Measurements from ENCODE around the gene HBP1. TPM values are rescaled to one million over a fixed set of nuclear protein-coding genes. Genes with fewer than 3 reads are reported as not detected.
"Not testable (repeated sequence)": the region's sequence is repeated elsewhere in the genome, so short reads cannot be mapped to it uniquely, and the experiment has no call there.

HBP1 gene
- total and polyA plus RNA-seq, 4 experiments from 2014 or later, result 71.6 to 116 (median 105) TPM

- Histone ChIP-seq H3K27ac (ENCODE audit: low read depth, low read length) (no peak overlapping the region), H3K4me3 (ENCODE audit: low read length in 2 of 2) (no peak overlapping the region), H3K36me3 (ENCODE audit: insufficient read depth, low read length) (no peaks in the 10 kb centered on the region), H3K9me3 (ENCODE audit: control insufficient read depth in 1 of 2, low read length in 2 of 2) (no peaks in the 10 kb centered on the region), H3K27me3 (ENCODE audit: insufficient read depth, low read length) (no peaks in the 10 kb centered on the region), H3K4me1 (ENCODE audit: insufficient read depth, low read length) (peaks cover 21% of the 10 kb centered on the region)
- H3K36me3 Mint-ChIP-seq, result no peaks in the 10 kb centered on the region
- peaks cover 0 to 3% of the 10 kb centered on the region in 2 donors for H3K27me3 Mint-ChIP-seq
- no peaks in the 10 kb centered on the region for H3K9me3 Mint-ChIP-seq
- ChIA-PET CTCF (ENCODE audit: partially characterized antibody) (no interaction called here), POLR2A (ENCODE audit: partially characterized antibody) (no interaction called here)
- no peak overlapping the region for H3K27ac Mint-ChIP-seq
- H3K4me3 Mint-ChIP-seq, result peak overlapping the region in 2 of 8 donors; percentile 3 to 11
- intact Hi-C loops (cut with micrococcal nuclease), result no loop called here
- peaks cover 14 to 26% (median 20%) of the 10 kb centered on the region in 4 donors for H3K4me1 Mint-ChIP-seq
- DNase-seq, result no peak
Observed at GRCh38 chr7:107128748-107129147, 40.1 kb upstream of the HBP1 start.

GRCh38 chr7:107130487-107131220 is 38.1 kb upstream of the HBP1 start:
- POLR2A ChIA-PET (ENCODE audit: partially characterized antibody), result no interaction called here
- intact Hi-C loops (cut with micrococcal nuclease), result no loop called here

GRCh38 chr7:107133396-107133795 is 35.4 kb upstream of the HBP1 start:
- Histone ChIP-seq H3K27ac (ENCODE audit: low read depth, low read length) (no peak overlapping the region), H3K27me3 (ENCODE audit: insufficient read depth, low read length) (no peaks in the 10 kb centered on the region), H3K4me3 (ENCODE audit: low read length in 2 of 2) (no peak overlapping the region), H3K36me3 (ENCODE audit: insufficient read depth, low read length) (no peaks in the 10 kb centered on the region), H3K4me1 (ENCODE audit: insufficient read depth, low read length) (no peaks in the 10 kb centered on the region), H3K9me3 (ENCODE audit: control insufficient read depth in 1 of 2, low read length in 2 of 2) (no peaks in the 10 kb centered on the region)
- H3K36me3 Mint-ChIP-seq, result no peaks in the 10 kb centered on the region
- H3K4me1 Mint-ChIP-seq, result peaks cover 0 to 1% (median 0%) of the 10 kb centered on the region in 4 donors
- peaks cover 0 to 3% of the 10 kb centered on the region in 2 donors for H3K27me3 Mint-ChIP-seq
- ChIA-PET CTCF (ENCODE audit: partially characterized antibody) (interaction anchor here (6.1 kb wide), 1 partner anchor 15 kb away, joined by 46 read pairs; no protein-coding TSS in a partner anchor), POLR2A (ENCODE audit: partially characterized antibody) (no interaction called here)
- H3K4me3 Mint-ChIP-seq, result no peak overlapping the region
- intact Hi-C loops (cut with micrococcal nuclease), result no loop called here
- no peak overlapping the region for H3K27ac Mint-ChIP-seq
- no peak for DNase-seq
- no peaks in the 10 kb centered on the region for H3K9me3 Mint-ChIP-seq

More at GRCh38 chr7:107130487-107131220, 38.1 kb upstream of the HBP1 start:
- H3K4me1 ChIP-seq (ENCODE audit: insufficient read depth, low read length), result peaks cover 11% of the 10 kb centered on the region
- H3K27me3 Mint-ChIP-seq, result peaks cover 0 to 3% of the 10 kb centered on the region in 2 donors
- H3K4me3 ChIP-seq (ENCODE audit: low read length in 2 of 2), result no peak overlapping the region
- no peak overlapping the region for H3K27ac ChIP-seq (ENCODE audit: low read depth, low read length)
- no peak overlapping the region for H3K27ac Mint-ChIP-seq
- peaks cover 10 to 16% (median 13%) of the 10 kb centered on the region in 4 donors for H3K4me1 Mint-ChIP-seq
- no peaks in the 10 kb centered on the region for H3K36me3 ChIP-seq (ENCODE audit: insufficient read depth, low read length)
- H3K9me3 ChIP-seq (ENCODE audit: control insufficient read depth in 1 of 2, low read length in 2 of 2), result no peaks in the 10 kb centered on the region
- CTCF ChIA-PET (ENCODE audit: partially characterized antibody), result interaction anchor here (0.6 to 6.1 kb wide), 7 partner anchors 9 to 47 kb away, joined by 3 to 46 read pairs (median 3); no protein-coding TSS in a partner anchor
- no peaks in the 10 kb centered on the region for H3K27me3 ChIP-seq (ENCODE audit: insufficient read depth, low read length)
- H3K4me3 Mint-ChIP-seq, result no peak overlapping the region
- H3K36me3 Mint-ChIP-seq, result no peaks in the 10 kb centered on the region
- H3K9me3 Mint-ChIP-seq, result no peaks in the 10 kb centered on the region
- no peak for DNase-seq

GRCh38 chr7:107138696-107139420 is 29.9 kb upstream of the HBP1 start:
- no peaks in the 10 kb centered on the region for H3K27me3 ChIP-seq (ENCODE audit: insufficient read depth, low read length)
- H3K27ac Mint-ChIP-seq, result no peak overlapping the region
- CTCF ChIA-PET (ENCODE audit: partially characterized antibody), result interaction anchor here (1.3 to 1.9 kb wide), 2 partner anchors 9 to 11 kb away, joined by 3 to 13 read pairs; no protein-coding TSS in a partner anchor
- intact Hi-C loops (cut with micrococcal nuclease), result no loop called here
- H3K9me3 ChIP-seq (ENCODE audit: control insufficient read depth in 1 of 2, low read length in 2 of 2), result no peaks in the 10 kb centered on the region
- H3K27ac ChIP-seq (ENCODE audit: low read depth, low read length), result no peak overlapping the region
- H3K9me3 Mint-ChIP-seq, result no peaks in the 10 kb centered on the region
- H3K36me3 Mint-ChIP-seq, result no peaks in the 10 kb centered on the region
- H3K36me3 ChIP-seq (ENCODE audit: insufficient read depth, low read length), result no peaks in the 10 kb centered on the region
- no peaks in the 10 kb centered on the region for H3K4me1 ChIP-seq (ENCODE audit: insufficient read depth, low read length)
- no peak overlapping the region for H3K4me3 Mint-ChIP-seq
- no peak overlapping the region for H3K4me3 ChIP-seq (ENCODE audit: low read length in 2 of 2)
- no peaks in the 10 kb centered on the region for H3K4me1 Mint-ChIP-seq
- DNase-seq, result no peak
- POLR2A ChIA-PET (ENCODE audit: partially characterized antibody), result no interaction called here
- H3K27me3 Mint-ChIP-seq, result no peaks in the 10 kb centered on the region

GRCh38 chr7:107143875-107144274 is 24.9 kb upstream of the HBP1 start:
- CTCF ChIA-PET (ENCODE audit: partially characterized antibody); H3K4me1 ChIP-seq (ENCODE audit: insufficient read depth, low read length); H3K27ac ChIP-seq (ENCODE audit: low read depth, low read length); H3K27me3 ChIP-seq (ENCODE audit: insufficient read depth, low read length); H3K27me3 Mint-ChIP-seq; POLR2A ChIA-PET (ENCODE audit: partially characterized antibody); DNase-seq; H3K36me3 Mint-ChIP-seq; H3K9me3 ChIP-seq (ENCODE audit: control insufficient read depth in 1 of 2, low read length in 2 of 2); H3K4me3 ChIP-seq (ENCODE audit: low read length in 2 of 2); H3K9me3 Mint-ChIP-seq; H3K4me1 Mint-ChIP-seq; H3K27ac Mint-ChIP-seq; H3K36me3 ChIP-seq (ENCODE audit: insufficient read depth, low read length); H3K4me3 Mint-ChIP-seq; intact Hi-C loops (cut with micrococcal nuclease): not testable (repeated sequence)

GRCh38 chr7:107145067-107145838 is 23.6 kb upstream of the HBP1 start:
- intact Hi-C loops (cut with micrococcal nuclease), result loop anchor here (5.0 kb wide), 1 partner anchor 357 kb away; no protein-coding TSS in a partner anchor
- no peak overlapping the region for H3K27ac Mint-ChIP-seq
- no peaks in the 10 kb centered on the region for H3K36me3 Mint-ChIP-seq
- H3K27ac ChIP-seq (ENCODE audit: low read depth, low read length), result no peak overlapping the region
- H3K9me3 ChIP-seq (ENCODE audit: control insufficient read depth in 1 of 2, low read length in 2 of 2), result no peaks in the 10 kb centered on the region
- no peak overlapping the region for H3K4me3 ChIP-seq (ENCODE audit: low read length in 2 of 2)
- no peaks in the 10 kb centered on the region for H3K9me3 Mint-ChIP-seq
- CTCF ChIA-PET (ENCODE audit: partially characterized antibody), result interaction anchor here (0.7 to 5.7 kb wide), 2 partner anchors 198 to 360 kb away, joined by 3 to 40 read pairs; no protein-coding TSS in a partner anchor
- POLR2A ChIA-PET (ENCODE audit: partially characterized antibody), result no interaction called here
- H3K27me3 Mint-ChIP-seq, result no peaks in the 10 kb centered on the region
- no peak for DNase-seq
- H3K36me3 ChIP-seq (ENCODE audit: insufficient read depth, low read length), result no peaks in the 10 kb centered on the region
- no peak overlapping the region for H3K4me3 Mint-ChIP-seq
- H3K27me3 ChIP-seq (ENCODE audit: insufficient read depth, low read length), result no peaks in the 10 kb centered on the region
- no peaks in the 10 kb centered on the region for H3K4me1 ChIP-seq (ENCODE audit: insufficient read depth, low read length)
- H3K4me1 Mint-ChIP-seq, result peaks cover 0 to 2% (median under 1%) of the 10 kb centered on the region in 4 donors
